Liver (tissue), 9 donors: ENCODE measurements around the gene C3orf20. TPM values are rescaled to one million over a fixed set of nuclear protein-coding genes. Genes with fewer than 3 reads are reported as not detected.

ENCODE experiments used
- DNase-seq: peaks from one replicate; pipeline ENCODE4 v3.0.0-alpha.2; 2017; ENCODE audit warnings: low spot score
- H3K27ac ChIP-seq, 2 donors: one replicate each; pipeline ENCODE4 v1.7.0; 2013; ENCODE audit warnings: inconsistent platforms in 2 of 2, low read length in 2 of 2, control low read depth in 1 of 2, low read depth in 1 of 2, mild to moderate bottlenecking in 1 of 2
- H3K27me3 ChIP-seq, 4 donors: one replicate each; pipeline versions ENCODE4 v1.6.1 to v1.7.0; 2013; ENCODE audit warnings: low read length in 3 of 4, inconsistent platforms in 1 of 4, mild to moderate bottlenecking in 1 of 4, moderate library complexity in 1 of 4; ENCODE audit not compliant: control insufficient read depth in 4 of 4, insufficient read depth in 4 of 4
- H3K36me3 ChIP-seq, 4 donors: one replicate each; pipeline versions ENCODE4 v1.6.1 to v1.7.0; 2013; ENCODE audit warnings: low read length in 3 of 4, mild to moderate bottlenecking in 3 of 4, low read depth in 1 of 4, moderate library complexity in 1 of 4; ENCODE audit not compliant: control insufficient read depth in 4 of 4, insufficient read depth in 3 of 4
- H3K4me1 ChIP-seq, 4 donors: one replicate each; pipeline versions ENCODE4 v1.6.1 to v1.7.0; 2013; ENCODE audit warnings: low read length in 3 of 4, mild to moderate bottlenecking in 3 of 4, moderate library complexity in 1 of 4; ENCODE audit not compliant: control insufficient read depth in 4 of 4, insufficient read depth in 4 of 4
- H3K4me3 ChIP-seq, 3 donors: one replicate each; pipeline versions ENCODE4 v1.6.1 to v1.7.0; 2013; ENCODE audit warnings: low read length in 3 of 3, control low read depth in 1 of 3, low read depth in 1 of 3, mild to moderate bottlenecking in 1 of 3
- H3K9ac ChIP-seq, 2 donors: one replicate each; pipeline ENCODE4 v1.7.0; 2013; ENCODE audit warnings: low read length in 2 of 2, mild to moderate bottlenecking in 2 of 2, moderate library complexity in 2 of 2, control low read depth in 1 of 2, low read depth in 1 of 2
- H3K9me3 ChIP-seq, 4 donors: one replicate each; pipeline versions ENCODE4 v1.6.1 to v1.7.0; 2013; ENCODE audit warnings: low read length in 3 of 4; ENCODE audit not compliant: control insufficient read depth in 4 of 4
- EGR1 ChIP-seq, 2 donors: IDR thresholded peaks; 2 replicates each; pipeline ENCODE4 v1.6.1; 2016 to 2018; ENCODE audit warnings: antibody characterized with exemption in 2 of 2, low read depth in 2 of 2
- FOXA1 ChIP-seq: IDR thresholded peaks from 2 replicates; pipeline ENCODE4 v1.6.1; 2016; ENCODE audit warnings: antibody characterized with exemption
- FOXA2 ChIP-seq: IDR thresholded peaks from 2 replicates; pipeline ENCODE4 v1.6.1; 2016; ENCODE audit warnings: antibody characterized with exemption
- GABPA ChIP-seq, 2 donors: IDR thresholded peaks in 1 of 2; conservative IDR thresholded peaks in 1 of 2; 2 replicates each; pipeline ENCODE4 v1.6.1; 2016; ENCODE audit warnings: antibody characterized with exemption in 2 of 2, mild to moderate bottlenecking in 1 of 2, moderate library complexity in 1 of 2
- HNF4A ChIP-seq, 2 donors: conservative IDR thresholded peaks; 2 replicates each; pipeline ENCODE4 v1.6.1; 2016; ENCODE audit warnings: antibody characterized with exemption in 2 of 2, mild to moderate bottlenecking in 2 of 2
- HNF4G ChIP-seq: IDR thresholded peaks from 2 replicates; pipeline ENCODE4 v1.6.1; 2016; ENCODE audit warnings: antibody characterized with exemption
- JUND ChIP-seq, 2 donors: IDR thresholded peaks; 2 replicates each; pipeline ENCODE4 v1.6.1; 2016; ENCODE audit warnings: antibody characterized with exemption in 2 of 2
- NR2F2 ChIP-seq: IDR thresholded peaks from 2 replicates; pipeline ENCODE4 v1.6.1; 2016; ENCODE audit warnings: antibody characterized with exemption
- RAD21 ChIP-seq, 2 donors: IDR thresholded peaks; 2 replicates each; pipeline ENCODE4 v1.6.1; 2016; ENCODE audit warnings: antibody characterized with exemption in 2 of 2, mild to moderate bottlenecking in 2 of 2
- RXRA ChIP-seq, 2 donors: IDR thresholded peaks; 2 replicates each; pipeline ENCODE4 v1.6.1; 2017 to 2018; ENCODE audit warnings: antibody characterized with exemption in 2 of 2, mild to moderate bottlenecking in 1 of 2
- SP1 ChIP-seq: IDR thresholded peaks from 2 replicates; pipeline ENCODE4 v1.6.1; 2018; ENCODE audit warnings: antibody characterized with exemption, mild to moderate bottlenecking
- TAF1 ChIP-seq: conservative IDR thresholded peaks from 2 replicates; pipeline ENCODE4 v1.6.1; 2016; ENCODE audit warnings: antibody characterized with exemption, mild to moderate bottlenecking
- YY1 ChIP-seq: IDR thresholded peaks from 2 replicates; pipeline ENCODE4 v1.6.1; 2016; ENCODE audit warnings: antibody characterized with exemption, mild to moderate bottlenecking
- WGBS: extraction: QIAGEN DNeasy Blood & Tissue Kit; methylation state at CpG from one replicate; pipeline ENCODE4 v1.1.7; 2013; 5-methylcytosine and 5-hydroxymethylcytosine counted together
- polyA plus RNA-seq, 2 donors: library from polyadenylated mRNA; stranded (reverse) in 1 of 2; unstranded in 1 of 2; fragments of 200-250 nt in 1 of 2; fragments of >200 nt in 1 of 2; fragmentation: Nextera tagmentation in 1 of 2; extraction: Ambion mirVana in 1 of 2; gene quantifications; one replicate each; pipeline versions ENCODE4 v1.2.1 to v1.2.3, GENCODE V29; 2013 to 2015
- total RNA-seq, 2 donors: library from RNA; depleted of rRNA; stranded (reverse); fragments of >200 nt; gene quantifications; one replicate each; pipeline ENCODE4 v1.2.3, GENCODE V29; 2014
- TF ChIP-seq, protein P1 (sequence below): fragments of 150-350 bp; IDR thresholded peaks from 2 replicates; pipeline ENCODE4 v1.5.1; 2017; ENCODE audit warnings: improper control_type of control experiment, low read depth, low read length; ENCODE audit not compliant: missing input control
- TF ChIP-seq, protein P2 (sequence below): IDR thresholded peaks from 2 replicates; pipeline ENCODE4 v1.6.1; 2016; ENCODE audit warnings: antibody characterized with exemption
- TF ChIP-seq, protein P3 (sequence below): IDR thresholded peaks from 2 replicates; pipeline ENCODE4 v1.6.1; 2016; ENCODE audit warnings: antibody characterized with exemption
- TF ChIP-seq, protein P4 (sequence below): IDR thresholded peaks from 2 replicates; pipeline ENCODE4 v1.6.1; 2016; ENCODE audit warnings: antibody characterized with exemption
- TF ChIP-seq, protein P5 (sequence below): IDR thresholded peaks from 2 replicates; pipeline ENCODE4 v1.6.1; 2016; ENCODE audit warnings: antibody characterized with exemption, mild to moderate bottlenecking
- donor health status: healthy.
- donor health status: healthy.
- donor health status: healthy.
- donor health status: healthy.
- donor health status: healthy.

Gene C3orf20
- total and polyA plus RNA-seq, 4 donors, result 0.05 to 0.08 TPM; not detected in 2

DNA sequence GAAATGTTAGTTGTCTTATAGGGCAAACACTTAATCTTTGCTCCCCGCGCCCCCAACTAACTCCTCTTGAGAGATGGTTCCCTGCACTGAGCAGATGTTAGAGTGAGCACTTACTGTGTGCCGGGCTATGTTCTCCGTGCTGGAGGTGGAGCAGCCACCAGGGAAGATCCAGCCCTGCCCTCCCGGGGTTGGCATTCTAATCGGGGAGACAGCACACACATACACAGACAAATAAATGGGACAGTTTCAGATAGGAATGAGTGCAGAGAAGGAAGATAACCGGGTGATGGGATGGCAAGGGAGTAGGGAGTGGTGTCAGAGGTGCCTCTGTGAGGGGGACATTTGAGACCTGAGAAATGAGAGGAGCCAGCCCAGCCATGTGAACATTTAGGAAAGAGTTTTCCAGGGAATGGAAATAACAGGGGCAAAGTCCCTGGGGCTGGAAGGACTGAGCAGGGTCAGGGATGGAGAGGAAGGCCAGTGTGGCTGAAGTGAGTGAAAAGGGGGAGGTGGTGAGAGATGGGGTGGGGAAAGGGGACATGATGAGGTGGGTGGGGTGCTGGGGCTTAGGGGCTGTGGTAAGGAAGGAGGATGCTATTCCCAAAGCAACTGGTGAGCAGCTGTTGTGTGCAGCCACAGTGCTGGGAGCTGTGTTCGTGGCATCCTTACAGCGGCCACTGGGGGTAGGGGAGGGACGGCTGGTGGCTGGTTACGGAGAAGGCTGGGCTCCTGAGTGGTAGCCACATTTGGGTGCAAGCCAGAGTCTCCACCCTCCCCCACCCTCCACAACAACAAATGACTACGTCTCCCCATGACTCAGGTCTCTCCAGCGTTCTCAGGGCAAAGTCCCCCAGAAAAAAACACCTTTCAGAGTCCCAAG, 128.4 kb downstream of the C3orf20 start:
- Histone ChIP-seq H3K9ac (no peak overlapping the region), H3K4me3 (no peak overlapping the region), H3K27ac (peak overlapping the region; percentile 18 to 58), H3K4me1 (peaks cover 10 to 31% (median 23%) of the 10 kb centered on the region in 4 donors), H3K36me3 (no peaks in the 10 kb centered on the region), H3K9me3 (no peaks in the 10 kb centered on the region), H3K27me3 (no peaks in the 10 kb centered on the region)
- 47% methylated on average over 13 of the region's 13 CpGs for WGBS
- TF ChIP-seq TAF1 (no peak), GABPA (IDR thresholded peaks at IDR 0.05 in 1 of 2, conservative IDR thresholded peaks at IDR 0.05 in 1 of 2) (no peak), FOXA1 (no peak), HNF4A (conservative IDR thresholded peaks at IDR 0.05) (peak; percentile 72 to 76), NR2F2 (no peak), JUND (IDR thresholded peaks at IDR 0.05) (peak; percentile 57 to 67), HNF4G (peak; percentile 17), RAD21 (IDR thresholded peaks at IDR 0.05) (peak in 1 of 2 donors; percentile 20), EGR1 (IDR thresholded peaks at IDR 0.05; ENCODE audit: low read depth in 2 of 2) (no peak), SP1 (peak; percentile 77), RXRA (IDR thresholded peaks at IDR 0.05) (peak in 1 of 2 donors; percentile 63), YY1 (no peak), FOXA2 (no peak)
- TF ChIP-seq, protein P1, sequence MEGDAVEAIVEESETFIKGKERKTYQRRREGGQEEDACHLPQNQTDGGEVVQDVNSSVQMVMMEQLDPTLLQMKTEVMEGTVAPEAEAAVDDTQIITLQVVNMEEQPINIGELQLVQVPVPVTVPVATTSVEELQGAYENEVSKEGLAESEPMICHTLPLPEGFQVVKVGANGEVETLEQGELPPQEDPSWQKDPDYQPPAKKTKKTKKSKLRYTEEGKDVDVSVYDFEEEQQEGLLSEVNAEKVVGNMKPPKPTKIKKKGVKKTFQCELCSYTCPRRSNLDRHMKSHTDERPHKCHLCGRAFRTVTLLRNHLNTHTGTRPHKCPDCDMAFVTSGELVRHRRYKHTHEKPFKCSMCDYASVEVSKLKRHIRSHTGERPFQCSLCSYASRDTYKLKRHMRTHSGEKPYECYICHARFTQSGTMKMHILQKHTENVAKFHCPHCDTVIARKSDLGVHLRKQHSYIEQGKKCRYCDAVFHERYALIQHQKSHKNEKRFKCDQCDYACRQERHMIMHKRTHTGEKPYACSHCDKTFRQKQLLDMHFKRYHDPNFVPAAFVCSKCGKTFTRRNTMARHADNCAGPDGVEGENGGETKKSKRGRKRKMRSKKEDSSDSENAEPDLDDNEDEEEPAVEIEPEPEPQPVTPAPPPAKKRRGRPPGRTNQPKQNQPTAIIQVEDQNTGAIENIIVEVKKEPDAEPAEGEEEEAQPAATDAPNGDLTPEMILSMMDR, result no peak
- TF ChIP-seq, protein P2, sequence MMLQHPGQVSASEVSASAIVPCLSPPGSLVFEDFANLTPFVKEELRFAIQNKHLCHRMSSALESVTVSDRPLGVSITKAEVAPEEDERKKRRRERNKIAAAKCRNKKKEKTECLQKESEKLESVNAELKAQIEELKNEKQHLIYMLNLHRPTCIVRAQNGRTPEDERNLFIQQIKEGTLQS, result no peak
- TF ChIP-seq, protein P3, sequence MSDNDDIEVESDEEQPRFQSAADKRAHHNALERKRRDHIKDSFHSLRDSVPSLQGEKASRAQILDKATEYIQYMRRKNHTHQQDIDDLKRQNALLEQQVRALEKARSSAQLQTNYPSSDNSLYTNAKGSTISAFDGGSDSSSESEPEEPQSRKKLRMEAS, result no peak
- TF ChIP-seq, protein P4, sequence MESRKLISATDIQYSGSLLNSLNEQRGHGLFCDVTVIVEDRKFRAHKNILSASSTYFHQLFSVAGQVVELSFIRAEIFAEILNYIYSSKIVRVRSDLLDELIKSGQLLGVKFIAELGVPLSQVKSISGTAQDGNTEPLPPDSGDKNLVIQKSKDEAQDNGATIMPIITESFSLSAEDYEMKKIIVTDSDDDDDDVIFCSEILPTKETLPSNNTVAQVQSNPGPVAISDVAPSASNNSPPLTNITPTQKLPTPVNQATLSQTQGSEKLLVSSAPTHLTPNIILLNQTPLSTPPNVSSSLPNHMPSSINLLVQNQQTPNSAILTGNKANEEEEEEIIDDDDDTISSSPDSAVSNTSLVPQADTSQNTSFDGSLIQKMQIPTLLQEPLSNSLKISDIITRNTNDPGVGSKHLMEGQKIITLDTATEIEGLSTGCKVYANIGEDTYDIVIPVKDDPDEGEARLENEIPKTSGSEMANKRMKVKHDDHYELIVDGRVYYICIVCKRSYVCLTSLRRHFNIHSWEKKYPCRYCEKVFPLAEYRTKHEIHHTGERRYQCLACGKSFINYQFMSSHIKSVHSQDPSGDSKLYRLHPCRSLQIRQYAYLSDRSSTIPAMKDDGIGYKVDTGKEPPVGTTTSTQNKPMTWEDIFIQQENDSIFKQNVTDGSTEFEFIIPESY, result no peak
- TF ChIP-seq, protein P5, sequence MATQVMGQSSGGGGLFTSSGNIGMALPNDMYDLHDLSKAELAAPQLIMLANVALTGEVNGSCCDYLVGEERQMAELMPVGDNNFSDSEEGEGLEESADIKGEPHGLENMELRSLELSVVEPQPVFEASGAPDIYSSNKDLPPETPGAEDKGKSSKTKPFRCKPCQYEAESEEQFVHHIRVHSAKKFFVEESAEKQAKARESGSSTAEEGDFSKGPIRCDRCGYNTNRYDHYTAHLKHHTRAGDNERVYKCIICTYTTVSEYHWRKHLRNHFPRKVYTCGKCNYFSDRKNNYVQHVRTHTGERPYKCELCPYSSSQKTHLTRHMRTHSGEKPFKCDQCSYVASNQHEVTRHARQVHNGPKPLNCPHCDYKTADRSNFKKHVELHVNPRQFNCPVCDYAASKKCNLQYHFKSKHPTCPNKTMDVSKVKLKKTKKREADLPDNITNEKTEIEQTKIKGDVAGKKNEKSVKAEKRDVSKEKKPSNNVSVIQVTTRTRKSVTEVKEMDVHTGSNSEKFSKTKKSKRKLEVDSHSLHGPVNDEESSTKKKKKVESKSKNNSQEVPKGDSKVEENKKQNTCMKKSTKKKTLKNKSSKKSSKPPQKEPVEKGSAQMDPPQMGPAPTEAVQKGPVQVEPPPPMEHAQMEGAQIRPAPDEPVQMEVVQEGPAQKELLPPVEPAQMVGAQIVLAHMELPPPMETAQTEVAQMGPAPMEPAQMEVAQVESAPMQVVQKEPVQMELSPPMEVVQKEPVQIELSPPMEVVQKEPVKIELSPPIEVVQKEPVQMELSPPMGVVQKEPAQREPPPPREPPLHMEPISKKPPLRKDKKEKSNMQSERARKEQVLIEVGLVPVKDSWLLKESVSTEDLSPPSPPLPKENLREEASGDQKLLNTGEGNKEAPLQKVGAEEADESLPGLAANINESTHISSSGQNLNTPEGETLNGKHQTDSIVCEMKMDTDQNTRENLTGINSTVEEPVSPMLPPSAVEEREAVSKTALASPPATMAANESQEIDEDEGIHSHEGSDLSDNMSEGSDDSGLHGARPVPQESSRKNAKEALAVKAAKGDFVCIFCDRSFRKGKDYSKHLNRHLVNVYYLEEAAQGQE, result peak; percentile 64
- DNase-seq, result peak; percentile 48
